ENCODE results near the gene DGKQ.
"Not testable (repeated sequence)": the region's sequence is repeated elsewhere in the genome, so short reads cannot be mapped to it uniquely, and the experiment has no call there.

DGKQ gene

DNA sequence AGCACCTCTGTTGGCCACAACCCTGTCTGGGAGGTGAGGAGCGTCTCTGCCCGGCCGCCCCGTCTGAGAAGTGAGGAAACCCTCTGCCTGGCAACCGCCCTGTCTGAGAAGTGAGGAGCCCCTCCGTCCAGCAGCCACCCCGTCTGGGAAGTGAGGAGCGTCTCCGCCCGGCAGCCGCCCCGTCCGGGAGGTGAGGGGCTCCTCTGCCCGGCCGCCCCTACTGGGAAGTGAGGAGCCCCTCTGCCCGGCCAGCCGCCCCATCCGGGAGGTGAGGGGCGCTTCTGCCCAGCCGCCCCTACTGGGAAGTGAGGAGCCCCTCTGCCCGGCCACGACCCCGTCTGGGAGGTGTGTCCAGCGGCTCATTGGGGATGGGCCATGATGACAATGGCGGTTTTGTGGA, 2.6 kb upstream of the DGKQ start:
- DNase-seq = not testable (repeated sequence)

DNA sequence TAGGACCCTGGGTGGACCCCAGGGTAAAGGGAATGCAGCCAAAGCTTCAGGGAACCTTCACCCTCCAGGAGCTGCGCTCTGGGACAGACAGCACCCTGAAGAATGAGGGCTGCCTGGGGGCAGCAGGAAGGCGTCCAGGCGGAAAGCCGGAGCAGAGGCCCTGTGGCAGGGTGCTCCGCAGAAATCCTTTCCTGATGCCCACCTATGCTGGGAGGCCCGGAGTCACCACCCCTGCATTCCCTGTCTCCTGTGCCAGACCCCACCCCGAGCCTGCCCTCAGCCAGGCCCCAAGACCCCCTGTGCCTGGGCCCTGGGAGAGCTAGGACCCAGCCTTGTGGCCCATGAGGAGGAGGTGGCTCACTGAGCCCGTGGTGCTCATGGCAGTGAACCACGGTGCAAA, 1.3 kb upstream of the DGKQ start:
- DNase-seq = no peak

- DNase-seq = peak; percentile 19
Observed at GRCh38 chr4:972651-973424, 531 bp downstream of the DGKQ start.

DNA sequence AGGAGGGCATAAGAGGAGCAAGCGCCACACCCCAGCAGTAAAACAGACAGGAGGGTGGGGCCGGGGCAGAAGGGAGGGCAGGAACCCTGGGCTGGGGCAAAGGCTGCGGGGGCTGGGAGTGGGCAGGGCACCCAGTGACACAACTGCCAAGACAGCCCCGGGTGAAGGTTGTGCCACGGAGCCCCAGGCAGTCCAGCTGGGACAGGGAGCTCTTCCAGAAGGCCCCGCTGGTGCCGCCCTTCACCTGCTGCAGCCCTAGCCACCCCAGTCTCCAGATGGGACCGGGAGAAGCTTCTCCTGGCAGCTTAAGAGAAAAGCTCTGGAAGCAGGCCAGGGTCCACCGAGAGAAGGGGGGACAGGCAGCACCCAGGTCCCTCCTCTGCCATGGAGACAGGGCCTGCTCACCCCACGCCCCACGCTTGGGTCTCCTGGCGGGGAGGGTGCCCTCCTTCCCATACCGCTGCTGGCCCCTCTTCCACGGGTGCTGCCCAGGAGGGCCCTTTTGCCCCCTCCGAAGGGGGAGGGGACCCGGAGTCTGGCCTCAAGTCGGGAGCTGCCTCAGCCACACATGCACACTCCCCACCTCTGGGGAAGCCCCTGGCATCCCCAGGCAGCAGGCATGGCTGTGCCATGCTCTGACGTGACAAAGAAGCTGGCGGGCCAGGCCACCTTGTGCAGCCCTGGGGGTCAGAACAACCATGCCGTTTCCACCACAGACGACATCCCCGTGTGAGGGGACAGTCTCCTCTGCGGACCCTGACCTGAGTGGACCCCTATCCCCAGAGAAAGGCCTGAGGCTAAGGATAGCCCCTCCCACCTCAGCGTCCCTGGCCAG, 1.5 kb downstream of the DGKQ start:
- no peak for DNase-seq

GRCh38 chr4:970854-971520, 2.4 kb downstream of the DGKQ start:
- DNase-seq = no peak

DNA sequence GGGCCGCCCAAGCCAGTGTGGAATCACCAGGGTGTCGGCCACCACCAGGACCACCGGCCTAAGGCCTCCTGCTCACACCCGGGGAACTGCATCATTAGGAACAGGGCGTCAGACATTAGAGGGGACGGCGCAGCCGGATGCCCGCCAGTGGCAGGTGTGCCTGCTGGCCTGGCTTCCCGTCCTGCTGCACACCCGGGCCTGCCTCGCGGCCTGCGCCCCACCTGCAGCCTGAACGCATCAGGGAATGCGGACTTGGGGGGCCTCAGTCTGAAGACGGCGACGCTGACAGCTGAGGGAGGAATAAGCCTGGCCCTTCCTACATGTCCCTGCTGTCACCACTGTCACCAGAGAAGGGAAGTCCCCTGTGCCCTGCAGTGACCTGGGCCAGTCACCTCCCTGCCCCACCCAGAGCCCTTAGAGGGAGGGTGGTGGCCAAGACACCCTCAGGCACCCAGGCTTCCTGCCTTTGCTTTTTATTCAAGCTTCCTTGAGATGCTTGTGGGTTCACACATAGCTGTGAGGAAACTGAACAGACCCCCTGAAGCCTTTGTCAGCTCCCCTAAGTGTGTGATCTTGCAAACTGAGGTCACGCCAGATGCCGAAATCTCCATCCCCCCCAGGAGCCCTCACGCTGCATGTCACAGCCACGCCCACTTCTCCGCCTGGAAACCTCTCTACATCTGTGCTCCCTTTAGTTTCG, 3.2 kb downstream of the DGKQ start:
- no peak for DNase-seq

GRCh38 chr4:968621-969394, 4.6 kb downstream of the DGKQ start:
- DNase-seq = no peak

- DNase-seq = no peak
Observed at GRCh38 chr4:968221-968620, 5.1 kb downstream of the DGKQ start.

DNA sequence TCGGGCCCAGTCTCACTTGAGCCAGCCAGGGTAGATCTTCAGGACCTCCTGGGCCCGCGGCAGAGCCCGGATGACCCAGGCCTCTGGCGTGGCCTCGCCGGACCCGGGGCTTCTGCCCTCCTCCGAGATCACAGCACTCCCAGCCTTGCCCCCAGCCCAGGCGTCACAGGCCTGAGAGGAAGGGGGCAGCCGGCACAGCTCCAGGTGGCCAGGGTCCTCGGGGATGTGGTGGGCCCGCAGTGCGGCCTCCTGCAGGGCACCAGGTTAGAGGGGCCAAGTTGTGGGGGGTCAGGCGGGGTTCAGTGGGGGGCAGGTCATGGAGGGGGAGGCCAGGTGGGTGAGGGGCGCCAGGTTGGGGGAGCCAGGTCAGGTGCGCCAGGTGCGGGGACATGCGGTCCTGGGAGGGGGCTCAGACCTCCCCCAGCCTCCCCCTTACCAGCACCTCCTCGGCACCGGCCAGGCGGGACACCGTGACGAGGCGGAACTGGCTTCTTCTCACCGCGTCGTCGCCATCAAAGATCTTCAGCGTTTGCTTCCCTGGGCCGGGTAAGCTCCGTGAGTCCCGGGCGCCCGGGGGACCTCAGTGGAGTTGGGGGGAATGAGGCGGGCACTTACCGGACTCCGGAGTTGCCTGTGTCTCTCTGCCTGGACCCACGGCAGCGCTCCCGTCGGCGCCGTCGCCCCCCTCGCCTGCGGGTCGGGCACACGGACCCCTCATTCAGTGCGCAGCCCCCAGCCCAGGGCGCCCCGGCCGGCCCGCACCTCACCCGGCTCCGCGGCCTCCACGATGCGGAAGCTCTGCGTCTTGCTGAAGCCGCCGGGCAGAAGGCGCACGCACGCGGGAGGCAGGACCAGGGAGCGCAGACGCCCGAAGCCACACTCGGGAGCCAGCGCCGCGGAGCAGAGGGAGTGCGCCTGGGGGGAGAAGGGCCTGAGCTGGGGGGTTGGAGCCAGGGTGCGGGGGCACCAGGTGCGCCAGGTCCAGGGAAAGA, 6.0 kb downstream of the DGKQ start:
- DNase-seq = no peak

DNA sequence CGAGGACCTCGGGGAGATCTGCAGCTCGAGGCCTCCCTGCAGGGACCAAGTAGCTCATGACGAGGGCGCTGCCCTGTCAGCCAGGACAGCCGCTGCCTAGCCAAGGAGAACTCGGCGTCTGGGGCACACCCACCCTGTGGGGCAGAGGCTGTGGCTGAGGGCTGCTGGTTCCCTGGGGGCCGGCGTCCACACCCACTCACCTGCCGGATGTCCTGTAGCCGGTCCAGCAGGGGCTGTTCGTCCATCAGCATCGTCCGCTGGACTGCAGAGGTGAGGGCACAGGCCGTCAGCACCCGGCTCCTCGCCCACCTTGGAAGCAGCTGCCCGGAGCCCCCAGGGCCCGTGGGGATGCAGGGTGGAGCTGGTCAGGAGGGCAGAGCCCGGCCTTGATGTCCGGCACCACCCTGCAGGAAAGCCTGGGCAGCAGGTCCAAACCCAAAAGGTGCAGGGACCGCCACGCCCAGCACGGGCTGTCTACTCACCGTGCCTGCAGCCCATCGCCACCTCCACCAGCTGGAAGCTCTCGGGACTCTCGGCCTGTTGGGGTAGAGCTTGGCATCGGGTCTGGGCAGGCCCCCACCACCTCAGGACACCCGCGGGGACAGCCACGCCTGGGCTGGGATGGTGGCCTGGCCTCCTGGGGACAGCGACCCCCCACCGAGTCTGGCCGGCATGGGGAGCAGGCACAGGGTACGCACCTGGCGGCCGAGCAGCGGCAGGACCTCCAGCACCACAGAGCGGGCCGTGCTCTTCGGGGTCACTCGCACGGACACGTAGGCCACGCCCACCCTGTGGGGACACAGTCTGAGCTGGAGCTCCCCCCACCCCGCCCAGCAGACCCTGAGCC, 6.9 kb downstream of the DGKQ start:
- no peak for DNase-seq

DNA sequence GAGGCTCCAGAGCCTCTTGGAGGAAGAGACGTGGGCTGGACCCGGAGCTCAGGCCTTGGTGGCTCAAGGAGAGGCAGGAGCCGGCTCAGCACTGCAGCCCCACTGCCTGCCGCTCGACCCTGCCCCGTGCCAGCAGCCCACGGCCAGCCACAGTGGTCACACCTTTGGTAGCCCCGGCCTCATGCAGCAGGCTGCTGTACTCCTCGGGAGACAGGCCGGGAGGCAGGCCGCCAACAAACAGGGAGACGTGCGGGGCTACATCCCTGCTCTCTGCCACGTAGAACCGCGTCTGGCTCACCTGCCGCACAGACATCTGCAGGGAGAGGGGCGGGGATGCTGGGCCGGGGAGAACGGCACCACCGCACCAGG, 7.6 kb downstream of the DGKQ start:
- DNase-seq = no peak

DNA sequence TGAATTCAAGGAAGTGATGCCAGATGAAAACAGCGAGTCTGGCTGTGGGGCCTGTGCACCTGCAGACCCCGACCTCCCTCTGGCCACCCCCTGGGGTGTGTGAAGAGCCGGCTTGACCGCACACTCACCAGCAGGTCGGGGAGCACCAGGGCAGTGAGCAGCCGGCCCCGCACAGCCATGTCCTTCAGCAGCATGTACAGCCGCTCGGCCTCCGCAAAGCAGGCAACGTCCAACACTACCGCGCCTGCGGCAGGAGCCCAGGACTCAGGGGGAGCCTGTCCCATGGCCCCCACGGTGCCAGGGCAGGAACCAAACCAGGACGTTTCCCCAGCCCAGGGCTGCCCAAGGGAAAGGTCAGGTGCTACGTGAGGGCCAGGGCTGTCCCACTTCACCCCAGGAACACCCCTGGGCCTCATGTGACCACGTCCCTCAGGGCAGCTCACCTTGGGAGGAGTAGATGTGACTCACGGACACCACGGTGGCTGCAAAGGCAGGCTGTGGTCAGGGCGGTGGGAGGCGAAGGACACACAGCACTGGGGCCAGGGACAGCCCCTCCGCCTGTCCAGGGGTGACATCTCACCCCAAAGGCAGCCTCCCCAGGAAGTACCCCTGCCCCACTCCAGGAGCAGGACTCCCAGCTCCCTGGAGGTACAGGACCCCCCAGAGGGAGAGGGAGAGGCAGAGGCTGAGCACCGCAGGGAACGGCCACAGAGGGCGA, 8.2 kb downstream of the DGKQ start:
- DNase-seq = no peak

- no peak for DNase-seq
Observed at GRCh38 chr4:964346-965025, 8.9 kb downstream of the DGKQ start.

GRCh38 chr4:963276-964225, 9.8 kb downstream of the DGKQ start:
- no peak for DNase-seq

- no peak for DNase-seq
Observed at GRCh38 chr4:962231-963208, 10.8 kb downstream of the DGKQ start.
